Measurements from ENCODE around the gene DLX3. TPM values are rescaled to one million over a fixed set of nuclear protein-coding genes. Genes with fewer than 3 reads are reported as not detected.

Gene DLX3
- polyA plus RNA-seq, 1 donor from 2014 or later = not detected

GRCh38 chr17:49976163-49976827, 18.7 kb downstream of the DLX3 start:
- H3K36me3 Mint-ChIP-seq = no peaks in the 10 kb centered on the region
- H3K27me3 Mint-ChIP-seq = peaks cover 54% of the 10 kb centered on the region
- no peaks in the 10 kb centered on the region for H3K9me3 Mint-ChIP-seq
- H3K4me3 Mint-ChIP-seq = peak overlapping the region in 1 of 4 donors; percentile 12
- no peak overlapping the region for H3K27ac Mint-ChIP-seq
- peaks cover 0 to 4% (median 2%) of the 10 kb centered on the region in 3 donors for H3K4me1 Mint-ChIP-seq

- H3K4me3 Mint-ChIP-seq = peak overlapping the region in 1 of 4 donors; percentile 37
- no peaks in the 10 kb centered on the region for H3K9me3 Mint-ChIP-seq
- H3K27me3 Mint-ChIP-seq = peaks cover 57% of the 10 kb centered on the region
- peaks cover 0 to 7% (median 4%) of the 10 kb centered on the region in 3 donors for H3K4me1 Mint-ChIP-seq
- no peak overlapping the region for H3K27ac Mint-ChIP-seq
- no peaks in the 10 kb centered on the region for H3K36me3 Mint-ChIP-seq
Observed at GRCh38 chr17:49975531-49975930, 19.5 kb downstream of the DLX3 start.

- H3K4me1 Mint-ChIP-seq = peaks cover 0 to 11% (median 2%) of the 10 kb centered on the region in 3 donors
- peak overlapping the region in 1 of 3 donors; percentile 53 for H3K27ac Mint-ChIP-seq
- peaks cover 56% of the 10 kb centered on the region for H3K27me3 Mint-ChIP-seq
Observed at GRCh38 chr17:49973271-49973615, 21.8 kb downstream of the DLX3 start.

GRCh38 chr17:49972486-49973270, 22.3 kb downstream of the DLX3 start:
- Mint-ChIP-seq H3K4me3 (peak overlapping the region in 1 of 4 donors; percentile 32), H3K27me3 (peaks cover 58% of the 10 kb centered on the region), H3K4me1 (peaks cover 2 to 14% (median 4%) of the 10 kb centered on the region in 3 donors), H3K27ac (peak overlapping the region in 1 of 3 donors; percentile 40), H3K9me3 (no peaks in the 10 kb centered on the region), H3K36me3 (no peaks in the 10 kb centered on the region)

More at GRCh38 chr17:49973271-49973615, 21.8 kb downstream of the DLX3 start:
- Mint-ChIP-seq H3K36me3 (no peaks in the 10 kb centered on the region), H3K4me3 (no peak overlapping the region), H3K9me3 (no peaks in the 10 kb centered on the region)

- H3K27ac Mint-ChIP-seq = peak overlapping the region in 2 of 3 donors; percentile 40 to 73
- peaks cover 63% of the 10 kb centered on the region for H3K27me3 Mint-ChIP-seq
- no peaks in the 10 kb centered on the region for H3K9me3 Mint-ChIP-seq
- no peaks in the 10 kb centered on the region for H3K36me3 Mint-ChIP-seq
- H3K4me3 Mint-ChIP-seq = peak overlapping the region in 2 of 4 donors; percentile 32 to 63
- peaks cover 2 to 14% (median 4%) of the 10 kb centered on the region in 3 donors for H3K4me1 Mint-ChIP-seq
Observed at GRCh38 chr17:49971848-49972485, 23.1 kb downstream of the DLX3 start.

- Mint-ChIP-seq H3K36me3 (no peaks in the 10 kb centered on the region), H3K4me1 (peaks cover 2 to 14% (median 4%) of the 10 kb centered on the region in 3 donors), H3K9me3 (no peaks in the 10 kb centered on the region), H3K4me3 (peak overlapping the region in 3 of 4 donors; percentile 60 to 68 (median 63)), H3K27me3 (peaks cover 65% of the 10 kb centered on the region), H3K27ac (peak overlapping the region; percentile 36 to 73 (median 64))
Observed at GRCh38 chr17:49971199-49971847, 23.7 kb downstream of the DLX3 start.

- H3K4me1 Mint-ChIP-seq = peaks cover 3 to 17% (median 4%) of the 10 kb centered on the region in 3 donors
- H3K27ac Mint-ChIP-seq = peak overlapping the region in 2 of 3 donors; percentile 0 to 36
- H3K36me3 Mint-ChIP-seq = no peaks in the 10 kb centered on the region
- no peaks in the 10 kb centered on the region for H3K9me3 Mint-ChIP-seq
- peaks cover 69% of the 10 kb centered on the region for H3K27me3 Mint-ChIP-seq
- peak overlapping the region; percentile 52 to 92 (median 70) for H3K4me3 Mint-ChIP-seq
Observed at GRCh38 chr17:49970498-49970897, 24.5 kb downstream of the DLX3 start.

GRCh38 chr17:49969795-49970389, 25.1 kb downstream of the DLX3 start:
- Mint-ChIP-seq H3K4me3 (peak overlapping the region; percentile 77 to 92 (median 83)), H3K27me3 (peaks cover 70% of the 10 kb centered on the region), H3K27ac (peak overlapping the region in 1 of 3 donors; percentile 36), H3K9me3 (no peaks in the 10 kb centered on the region), H3K36me3 (no peaks in the 10 kb centered on the region), H3K4me1 (peaks cover 6 to 21% (median 8%) of the 10 kb centered on the region in 3 donors)

GRCh38 chr17:49969134-49969759, 25.8 kb downstream of the DLX3 start, which contains the start of gene DLX4:
TSS of gene DLX4 (plus strand) at chr17:49969190. CDS start at chr17:49969469, 279 bp downstream.
- Mint-ChIP-seq H3K4me1 (peaks cover 10 to 23% (median 14%) of the 10 kb centered on the region in 3 donors), H3K9me3 (peaks cover 0 to 1% (median 0%) of the 10 kb centered on the region in 3 donors), H3K4me3 (peak within 1 kb of the TSS; percentile 77 to 94 (median 88)), H3K27ac (peak within 1 kb of the TSS in 2 of 3 donors; percentile 36 to 85), H3K27me3 (peaks cover 76% of the 10 kb centered on the region), H3K36me3 (no peaks in the 10 kb centered on the region)

GRCh38 chr17:49968405-49969133, 26.5 kb downstream of the DLX3 start:
- Mint-ChIP-seq H3K4me3 (peak overlapping the region; percentile 77 to 94 (median 88)), H3K9me3 (peaks cover 0 to 1% (median 0%) of the 10 kb centered on the region in 3 donors), H3K27ac (peak overlapping the region in 1 of 3 donors; percentile 4), H3K4me1 (peaks cover 13 to 27% (median 17%) of the 10 kb centered on the region in 3 donors), H3K27me3 (peaks cover 75% of the 10 kb centered on the region), H3K36me3 (no peaks in the 10 kb centered on the region)

GRCh38 chr17:49967621-49968404, 27.2 kb downstream of the DLX3 start:
- Mint-ChIP-seq H3K4me3 (peak overlapping the region; percentile 77 to 91 (median 86)), H3K9me3 (peaks cover 0 to 1% (median 0%) of the 10 kb centered on the region in 3 donors), H3K27ac (peak overlapping the region in 1 of 3 donors; percentile 4), H3K27me3 (peaks cover 77% of the 10 kb centered on the region), H3K36me3 (no peaks in the 10 kb centered on the region), H3K4me1 (peaks cover 12 to 28% (median 22%) of the 10 kb centered on the region in 3 donors)

- Mint-ChIP-seq H3K27ac (peak overlapping the region in 1 of 3 donors; percentile 4), H3K27me3 (peaks cover 77% of the 10 kb centered on the region)
Observed at GRCh38 chr17:49967205-49967604, 27.8 kb downstream of the DLX3 start.

More at GRCh38 chr17:49967205-49967604, 27.8 kb downstream of the DLX3 start:
- Mint-ChIP-seq H3K36me3 (no peaks in the 10 kb centered on the region), H3K4me1 (peaks cover 12 to 27% (median 22%) of the 10 kb centered on the region in 3 donors), H3K4me3 (peak overlapping the region in 1 of 4 donors; percentile 77), H3K9me3 (peaks cover 0 to 1% (median 0%) of the 10 kb centered on the region in 3 donors)

All from IgD-negative memory B cell (primary cell).